Gastroesophageal sphincter (tissue), 3 donors: Measurements from ENCODE around the gene NPAS1.

Experiments
- POLR2AphosphoS5 ChIP-seq: sonication (generic); formaldehyde crosslinking; IDR thresholded peaks from one replicate; pipeline ENCODE4 v1.6.1; 2017; ENCODE audit warnings: antibody characterized with exemption
- TF ChIP-seq, protein P1 (sequence below), 4 experiments: fragments of 200-600 bp in 2 of 4; fragments of 450-650 bp in 2 of 4; sonication (generic) in 1 of 4; IDR thresholded peaks; one replicate each; pipeline ENCODE4 v1.5.1; 2017 to 2019; ENCODE audit warnings: antibody characterized with exemption in 4 of 4, mild to moderate bottlenecking in 2 of 4, moderate library complexity in 2 of 4

- TF ChIP-seq, protein P1, sequence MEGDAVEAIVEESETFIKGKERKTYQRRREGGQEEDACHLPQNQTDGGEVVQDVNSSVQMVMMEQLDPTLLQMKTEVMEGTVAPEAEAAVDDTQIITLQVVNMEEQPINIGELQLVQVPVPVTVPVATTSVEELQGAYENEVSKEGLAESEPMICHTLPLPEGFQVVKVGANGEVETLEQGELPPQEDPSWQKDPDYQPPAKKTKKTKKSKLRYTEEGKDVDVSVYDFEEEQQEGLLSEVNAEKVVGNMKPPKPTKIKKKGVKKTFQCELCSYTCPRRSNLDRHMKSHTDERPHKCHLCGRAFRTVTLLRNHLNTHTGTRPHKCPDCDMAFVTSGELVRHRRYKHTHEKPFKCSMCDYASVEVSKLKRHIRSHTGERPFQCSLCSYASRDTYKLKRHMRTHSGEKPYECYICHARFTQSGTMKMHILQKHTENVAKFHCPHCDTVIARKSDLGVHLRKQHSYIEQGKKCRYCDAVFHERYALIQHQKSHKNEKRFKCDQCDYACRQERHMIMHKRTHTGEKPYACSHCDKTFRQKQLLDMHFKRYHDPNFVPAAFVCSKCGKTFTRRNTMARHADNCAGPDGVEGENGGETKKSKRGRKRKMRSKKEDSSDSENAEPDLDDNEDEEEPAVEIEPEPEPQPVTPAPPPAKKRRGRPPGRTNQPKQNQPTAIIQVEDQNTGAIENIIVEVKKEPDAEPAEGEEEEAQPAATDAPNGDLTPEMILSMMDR (IDR thresholded peaks at IDR 0.05) = no peak
- TF ChIP-seq POLR2AphosphoS5 = no peak
Measured at GRCh38 chr19:47086280-47086679, 66.6 kb downstream of the NPAS1 start.
